K562 (cell line): ENCODE measurements around the gene NOD1. TPM values are rescaled to one million over a fixed set of nuclear protein-coding genes. Genes with fewer than 3 reads are reported as not detected.
"Not testable (repeated sequence)": the region's sequence is repeated elsewhere in the genome, so short reads cannot be mapped to it uniquely, and the experiment has no call there.

Experiments used
- ATAC-seq: fragments of 200-7000 bp; cut with Tn5 transposase; 3 replicates; pipeline ENCODE4 v1.9.1; 2020; ENCODE audit warnings: moderate library complexity
- BruUV-seq: library from RNA; stranded (reverse); fragments of 400-500 nt; replicated peaks from 2 replicates; lab custom pipeline; 2021; lab: Mats Ljungman, UMichigan
- CTCF ChIA-PET: fragments of 300-600 bp; formaldehyde crosslinking; extraction: SDS; loops from one replicate; lab custom pipeline; 2021; ENCODE audit warnings: low intra/inter-chr PET ratio; lab: Yijun Ruan, JAX
- POLR2A ChIA-PET: fragments of 300-600, 350-650 bp; sonication (Branson Sonifier 250); formaldehyde crosslinking; extraction: SDS; loops from one replicate; lab custom pipeline; 2021; ENCODE audit warnings: antibody characterized with exemption, inconsistent platforms; lab: Yijun Ruan, JAX
- DNase-seq, 4 experiments: peaks; one replicate each; pipeline versions ENCODE4 v3.0.0 to v3.0.0-alpha.2; 2011 to 2018; ENCODE audit warnings: low spot score in 3 of 4, mixed read lengths in 3 of 4; ENCODE audit errors: extremely low read depth in 1 of 4
- FAIRE-seq: peaks from 2 replicates; lab custom pipeline; 2011; peaks lifted over from hg19 to GRCh38; lab: Jason Lieb, UNC
- H2AFZ ChIP-seq: 2 replicates; pipeline ENCODE4 v1.6.0; 2011; ENCODE audit warnings: low read depth, low read length, control low read depth, inconsistent platforms
- H3K27ac ChIP-seq: fragments of 200-600 bp; 3 replicates; pipeline ENCODE4 v1.8.0; 2011; ENCODE audit warnings: low read depth, mild to moderate bottlenecking, control low read depth, inconsistent platforms, low read length, moderate library complexity, mixed read lengths; ENCODE audit errors: extremely low read depth
- H3K27me3 ChIP-seq, 2 experiments: fragments of 300-600 bp in 1 of 2; 2 replicates in 1 of 2; 3 replicates in 1 of 2; pipeline versions ENCODE4 v1.6.0 to v1.8.0; 2011; ENCODE audit warnings: inconsistent platforms in 2 of 2, low read length in 2 of 2, mild to moderate bottlenecking in 1 of 2, mixed read lengths in 1 of 2, moderate library complexity in 1 of 2; ENCODE audit not compliant: control insufficient read depth in 2 of 2, insufficient read depth in 2 of 2
- H3K36me3 ChIP-seq: fragments of 300-600 bp; 3 replicates; pipeline ENCODE4 v1.8.0; 2011; ENCODE audit warnings: mild to moderate bottlenecking, low read length, inconsistent platforms; ENCODE audit not compliant: control insufficient read depth, insufficient read depth
- H3K4me1 ChIP-seq, 2 experiments: fragments of 200-600 bp in 1 of 2; replicated peaks in 1 of 2; 2 replicates in 1 of 2; 3 replicates in 1 of 2; pipeline versions ENCODE4 v1.5.1 to v1.8.0; 2011; ENCODE audit warnings: inconsistent platforms in 2 of 2, low read length in 2 of 2, mild to moderate bottlenecking in 1 of 2, mixed read lengths in 1 of 2, moderate library complexity in 1 of 2; ENCODE audit not compliant: control insufficient read depth in 2 of 2, insufficient read depth in 2 of 2
- H3K4me2 ChIP-seq: 2 replicates; pipeline ENCODE4 v1.6.1; 2011; ENCODE audit warnings: low read length, control low read depth, inconsistent platforms, mixed read lengths; ENCODE audit not compliant: insufficient read depth
- H3K4me3 ChIP-seq: fragments of 200-600 bp; sonication (generic), shearing (Covaris generic); 2 replicates; pipeline ENCODE4 v1.5.1; 2016; ENCODE audit warnings: control low read depth, inconsistent platforms
- H3K79me2 ChIP-seq: fragments of 200-600 bp; 3 replicates; pipeline ENCODE4 v1.8.0; 2011; ENCODE audit warnings: low read length, inconsistent platforms; ENCODE audit not compliant: control insufficient read depth, insufficient read depth
- H3K9ac ChIP-seq, 2 experiments: 2 replicates each; pipeline versions ENCODE4 v1.6.0 to v1.6.1; 2011; ENCODE audit warnings: low read depth in 2 of 2, low read length in 2 of 2, control low read depth in 1 of 2, inconsistent platforms in 1 of 2, mild to moderate bottlenecking in 1 of 2, mixed read lengths in 1 of 2; ENCODE audit not compliant: insufficient read depth in 1 of 2
- H3K9me1 ChIP-seq: one replicate; pipeline ENCODE4 v1.6.0; 2011; ENCODE audit warnings: inconsistent platforms, mild to moderate bottlenecking, low read length, moderate library complexity; ENCODE audit not compliant: control insufficient read depth, insufficient read depth
- H3K9me3 ChIP-seq: replicated peaks from 2 replicates; pipeline ENCODE4 v1.5.1; 2011; ENCODE audit warnings: low read depth, low read length, inconsistent platforms; ENCODE audit not compliant: control insufficient read depth, insufficient read depth
- H4K20me1 ChIP-seq: replicated peaks from 2 replicates; pipeline ENCODE4 v1.6.1; 2011; ENCODE audit warnings: low read length, inconsistent platforms, mixed read lengths; ENCODE audit not compliant: control insufficient read depth, insufficient read depth
- ARID2 ChIP-seq: fragments of 450-650 bp; IDR thresholded peaks from 2 replicates; pipeline ENCODE4 v1.6.1; 2017; ENCODE audit warnings: antibody characterized with exemption, mild to moderate bottlenecking
- KLF16 ChIP-seq: IDR thresholded peaks from 2 replicates; pipeline ENCODE4 v1.6.1; 2016; ENCODE audit warnings: antibody characterized with exemption
- STAT6 ChIP-seq: sonication (generic); formaldehyde crosslinking; IDR thresholded peaks from 2 replicates; pipeline ENCODE4 v1.8.1; 2023; ENCODE audit warnings: mild to moderate bottlenecking, missing genetic modification reagents
- ZNF512 ChIP-seq: IDR thresholded peaks from 2 replicates; pipeline ENCODE4 v1.6.1; 2016; ENCODE audit warnings: missing genetic modification characterization, missing compliant biosample characterization
- WGBS: fragments of 100-300 bp; shearing (Covaris generic); methylation state at CpG from one replicate; pipeline ENCODE4 v1.1.6; 2016; ENCODE audit warnings: low coverage, mixed read lengths; ENCODE audit not compliant: insufficient coverage; ENCODE audit errors: missing lambda C conversion rate; 5-methylcytosine and 5-hydroxymethylcytosine counted together
- in situ Hi-C: fragments of 300-500 bp; cut with MboI; formaldehyde crosslinking; loops from 4 replicates; pipeline ENCODE4 v1.15.0; 2018; ENCODE audit warnings: inconsistent platforms, mixed read lengths
- intact Hi-C: fragments of 100-400 bp; cut with micrococcal nuclease; formaldehyde crosslinking; loops from 2 replicates; pipeline ENCODE4 v1.14.2; 2022
- polyA plus RNA-seq, 8 experiments: library from polyadenylated mRNA; depleted of rRNA in 4 of 8; stranded (reverse) in 5 of 8; unstranded in 3 of 8; fragments of >200 nt; fragmentation: Nextera tagmentation in 2 of 8; fragmentation: Illumina TruSeq in 1 of 8; extraction: Ambion mirVana in 2 of 8; extraction: Trizol in 1 of 8; gene quantifications; 2 replicates each; pipeline versions ENCODE4 v1.2.1 to v1.2.3, GENCODE V29; 2011 to 2014; ENCODE audit warnings: inconsistent platforms in 1 of 8, missing spikeins in 1 of 8
- total RNA-seq, 7 experiments: library from RNA; depleted of rRNA in 6 of 7; stranded (reverse); fragments of >200 nt in 6 of 7; fragmentation: Illumina TruSeq in 2 of 7; extraction: Trizol in 2 of 7; gene quantifications; 2 replicates each; pipeline versions ENCODE4 v1.2.1 to v1.2.3, GENCODE V29; 2011 to 2021; ENCODE audit warnings: low replicate concordance in 1 of 7

The NOD1 gene
- total and polyA plus RNA-seq, 9 of the 15 experiments (the other 6 are each of a cell fraction or from before 2014, with no cell fraction given): 0.34 to 7.1 (median 4.7) TPM

- TF ChIP-seq STAT6 (CRISPR knock-in tag) (no peak), ARID2 (peak; percentile 28; the same call in 1 of the 2 replicates), ZNF512 (tag) (0 out of 2 replicates have a peak, but pooled peaks have one; percentile 2), KLF16 (0 out of 2 replicates have a peak, but pooled peaks have one; percentile 6)
Observed at GRCh38 chr7:30510124-30511075, 31.8 kb upstream of the NOD1 start (continued).

- H3K9me1 ChIP-seq, H3K36me3 ChIP-seq, H3K4me2 ChIP-seq, POLR2A ChIA-PET, H3K27me3 ChIP-seq, FAIRE-seq, H3K79me2 ChIP-seq, H3K9me3 ChIP-seq, DNase-seq, H3K27ac ChIP-seq, H3K9ac ChIP-seq, H3K4me3 ChIP-seq, H4K20me1 ChIP-seq, ATAC-seq, H3K4me1 ChIP-seq, in situ Hi-C loops, H2AFZ ChIP-seq, BruUV-seq: not testable (repeated sequence)
- CTCF ChIA-PET: interaction anchor here (0.6 to 2.1 kb wide), 4 partner anchors 22 to 179 kb away, joined by 3 to 12 read pairs (median 4); no protein-coding TSS in a partner anchor
- 42% methylated on average over 7 of the region's 9 CpGs for WGBS
- intact Hi-C loops: loop anchor here (5.0 kb wide), 1 partner anchor 227 kb away; the partner anchor contains the start of gene ZNRF2
Observed at GRCh38 chr7:30509171-30509857, 30.7 kb upstream of the NOD1 start.
